Heart left ventricle (tissue), 16 donors: ENCODE data around the gene C1QA. TPM values are rescaled to one million over a fixed set of nuclear protein-coding genes. Genes with fewer than 3 reads are reported as not detected.

Source experiments
- ATAC-seq, 4 donors: fragments of 200-7000 bp; cut with Tn5 transposase; one replicate each; pipeline ENCODE4 v1.9.1; 2020 to 2022; ENCODE audit warnings: moderate library complexity in 4 of 4, mild to moderate bottlenecking in 3 of 4, moderate number of reproducible peaks in 1 of 4
- DNase-seq, 5 donors: peaks; one replicate each; pipeline ENCODE4 v3.0.0-alpha.2; 2020
- H3K27ac ChIP-seq, 12 donors: fragments of 200-600 bp; sonication (generic) in 4 of 12; one replicate each; pipeline versions ENCODE4 v1.5.0 to v1.8.0; 2016 to 2022; ENCODE audit warnings: mild to moderate bottlenecking in 2 of 12
- H3K27me3 ChIP-seq, 9 donors: fragments of 200-600 bp; sonication (generic) in 2 of 9; one replicate each; pipeline versions ENCODE4 v1.5.1 to v1.8.0; 2016 to 2022; ENCODE audit warnings: mild to moderate bottlenecking in 3 of 9
- H3K36me3 ChIP-seq, 9 donors: fragments of 200-600 bp; sonication (generic) in 2 of 9; one replicate each; pipeline versions ENCODE4 v1.5.0 to v1.8.0; 2018 to 2022; ENCODE audit warnings: mild to moderate bottlenecking in 2 of 9
- H3K4me1 ChIP-seq, 12 donors: fragments of 200-600 bp; sonication (generic) in 4 of 12; one replicate each; pipeline versions ENCODE4 v1.5.0 to v1.8.0; 2016 to 2022; ENCODE audit warnings: mild to moderate bottlenecking in 3 of 12
- H3K4me3 ChIP-seq, 12 donors: fragments of 200-600 bp; sonication (generic) in 4 of 12; one replicate each; pipeline versions ENCODE4 v1.5.0 to v1.8.0; 2017 to 2022; ENCODE audit warnings: mild to moderate bottlenecking in 9 of 12, moderate library complexity in 4 of 12
- H3K9me3 ChIP-seq, 12 donors: fragments of 200-600 bp; sonication (generic) in 4 of 12; one replicate each; pipeline versions ENCODE4 v1.5.0 to v1.8.0; 2016 to 2022; ENCODE audit warnings: mild to moderate bottlenecking in 1 of 12
- CTCF ChIP-seq, 12 donors: fragments of 200-600 bp; sonication (generic) in 4 of 12; IDR thresholded peaks; one replicate each; pipeline versions ENCODE4 v1.5.0 to v1.8.0; 2018 to 2022; ENCODE audit warnings: antibody characterized with exemption in 12 of 12, mild to moderate bottlenecking in 5 of 12
- POLR2A ChIP-seq, 2 donors: fragments of 450-650 bp; IDR thresholded peaks; one replicate each; pipeline ENCODE4 v1.6.1; 2017; ENCODE audit warnings: antibody characterized with exemption in 2 of 2, mild to moderate bottlenecking in 2 of 2, moderate library complexity in 2 of 2
- WGBS, 4 donors: extraction: QIAGEN DNeasy Blood & Tissue Kit in 2 of 4; methylation state at CpG; one replicate each; pipeline versions ENCODE4 v1.1.5 to v1.1.7; 2013 to 2018; 5-methylcytosine and 5-hydroxymethylcytosine counted together
- intact Hi-C, 10 donors: fragments of 100-400 bp; cut with DNase I; formaldehyde crosslinking; loops; one replicate each; pipeline versions ENCODE4 v1.11.1 to v1.14.2; 2022
- polyA plus RNA-seq, 2 donors: library from polyadenylated mRNA; stranded (reverse); fragments of 200-250 nt; gene quantifications; one replicate each; pipeline ENCODE4 v1.2.3, GENCODE V29; 2013
- total RNA-seq, 9 donors: library from RNA; depleted of rRNA in 2 of 9; stranded (reverse); fragments of >200 nt in 2 of 9; fragmentation: NEBNext Ultra II Directional in 3 of 9; extraction: Animal tissue kit (Norgen Biotek cat#: 25700) in 3 of 9; gene quantifications; one replicate each; pipeline versions ENCODE4 v1.1.0 to v1.2.4, GENCODE V29; 2016 to 2023
- donor health status: ischemic (EF 13 %, LVEDD 7.1; RV severe dilation, severe dysfunction).
- donor health status: healthy with polysubstance abuse.
- donor health status: DM: no; HTN: yes; CAD: no.
- donor health status: DM: no; HTN: no; CAD: no.
- donor health status: ischemic (EF 25% LVEDD 6.9; RV normal size, moderate dysfunction).
- donor health status: ischemic (EF 25% LVEDD 5.7; RV mildly dilated, moderate dysfunction).
- donor health status: healthy.
- donor health status: DM: yes; HTN: yes; CAD: no.
- donor health status: ischemic (EF 35%, LVEDD 5.7; RV mildly dilated, moderate dysfunction).
- donor health status: nonischemic (EF 11% LVEDD 7.7; RV severe dilation, severe dysfunction).
- donor health status: DM: yes; HTN: yes; CAD: no.
- donor health status: PGD.
- donor health status: ischemic (EF 29% LVEDD 5.4; RV normal size, mild dysfunction).
- donor health status: nonischemic (EF 23%, LVEDD 6.1; RV moderate dilation, normal function).

C1QA gene
- total and polyA plus RNA-seq, 11 donors = 24.8 to 675 (median 46.6) TPM

GRCh38 chr1:22636927-22637326, 499 bp downstream of the C1QA start:
- Histone ChIP-seq H3K27ac (peak overlapping the region in 2 of 12 donors; percentile 9 to 80), H3K9me3 (no peaks in the 10 kb centered on the region), H3K36me3 (no peaks in the 10 kb centered on the region), H3K4me1 (peaks cover 0 to 15% (median 0%) of the 10 kb centered on the region in 12 donors), H3K27me3 (peaks cover 0 to 30% (median 3%) of the 10 kb centered on the region in 9 donors), H3K4me3 (peak overlapping the region in 9 of 12 donors; percentile 22 to 61 (median 38))
- no peak for DNase-seq
- 80 to 86% (median 82%) methylated on average over 6 of the region's 6 CpGs for WGBS, 4 donors
- ATAC-seq = no peak
- TF ChIP-seq CTCF (IDR thresholded peaks at IDR 0.05) (no peak), POLR2A (IDR thresholded peaks at IDR 0.05) (no peak)
- intact Hi-C loops = loop anchor here in 2 of 10 donors (10.0 kb wide), 2 partner anchors 102 to 502 kb away; no protein-coding TSS in a partner anchor

- peak overlapping the region in 2 of 12 donors; percentile 13 to 80 for H3K27ac ChIP-seq
Measured at GRCh38 chr1:22637907-22638445, 1.5 kb downstream of the C1QA start.

GRCh38 chr1:22638476-22639234, 2.2 kb downstream of the C1QA start:
- peaks cover 0 to 26% (median 0%) of the 10 kb centered on the region in 9 donors for H3K27me3 ChIP-seq
- H3K4me3 ChIP-seq = peak overlapping the region in 7 of 12 donors; percentile 7 to 61 (median 24)
- H3K36me3 ChIP-seq = no peaks in the 10 kb centered on the region
- peaks cover 0 to 26% (median 0%) of the 10 kb centered on the region in 12 donors for H3K4me1 ChIP-seq
- 76 to 79% (median 78%) methylated on average over 22 to 23 of the region's 23 CpGs for WGBS, 4 donors
- intact Hi-C loops = loop anchor here in 2 of 10 donors (10.0 kb wide), 2 partner anchors 104 to 504 kb away; no protein-coding TSS in a partner anchor
- DNase-seq = no peak
- no peak for ATAC-seq
- no peaks in the 10 kb centered on the region for H3K9me3 ChIP-seq
- no peak for TF ChIP-seq POLR2A (IDR thresholded peaks at IDR 0.05)
- no peak for TF ChIP-seq CTCF (IDR thresholded peaks at IDR 0.05)
- peak overlapping the region in 1 of 12 donors; percentile 80 for H3K27ac ChIP-seq

More at GRCh38 chr1:22637907-22638445, 1.5 kb downstream of the C1QA start:
- Histone ChIP-seq H3K4me3 (peak overlapping the region in 9 of 12 donors; percentile 22 to 61 (median 38)), H3K4me1 (peaks cover 0 to 26% (median 0%) of the 10 kb centered on the region in 12 donors), H3K27me3 (peaks cover 0 to 29% (median 3%) of the 10 kb centered on the region in 9 donors), H3K36me3 (no peaks in the 10 kb centered on the region), H3K9me3 (no peaks in the 10 kb centered on the region)
- no peak for TF ChIP-seq POLR2A (IDR thresholded peaks at IDR 0.05)
- no peak for TF ChIP-seq CTCF (IDR thresholded peaks at IDR 0.05)
- WGBS, 4 donors = 60 to 62% (median 61%) methylated on average over 3 of the region's 3 CpGs
- intact Hi-C loops = loop anchor here in 2 of 10 donors (10.0 kb wide), 2 partner anchors 103 to 503 kb away; no protein-coding TSS in a partner anchor
- ATAC-seq (no peak), DNase-seq (no peak)

GRCh38 chr1:22639286-22639685, 2.9 kb downstream of the C1QA start:
- intact Hi-C loops = loop anchor here in 2 of 10 donors (10.0 kb wide), 2 partner anchors 104 to 504 kb away; no protein-coding TSS in a partner anchor
- no peak for ATAC-seq
- WGBS, 4 donors = 25 to 46% (median 29%) methylated on average over 7 to 8 of the region's 8 CpGs
- Histone ChIP-seq H3K27me3 (peaks cover 0 to 26% (median 0%) of the 10 kb centered on the region in 9 donors), H3K9me3 (no peaks in the 10 kb centered on the region), H3K4me3 (peak overlapping the region in 5 of 12 donors; percentile 7 to 61 (median 35)), H3K36me3 (no peaks in the 10 kb centered on the region), H3K27ac (peak overlapping the region in 1 of 12 donors; percentile 80), H3K4me1 (peaks cover 0 to 26% (median 0%) of the 10 kb centered on the region in 12 donors)
- DNase-seq = peak in 1 of 5 donors; percentile 31
- TF ChIP-seq POLR2A (IDR thresholded peaks at IDR 0.05) = no peak
- no peak for TF ChIP-seq CTCF (IDR thresholded peaks at IDR 0.05)
